ENCODE results near the gene FOSB.

DNA sequence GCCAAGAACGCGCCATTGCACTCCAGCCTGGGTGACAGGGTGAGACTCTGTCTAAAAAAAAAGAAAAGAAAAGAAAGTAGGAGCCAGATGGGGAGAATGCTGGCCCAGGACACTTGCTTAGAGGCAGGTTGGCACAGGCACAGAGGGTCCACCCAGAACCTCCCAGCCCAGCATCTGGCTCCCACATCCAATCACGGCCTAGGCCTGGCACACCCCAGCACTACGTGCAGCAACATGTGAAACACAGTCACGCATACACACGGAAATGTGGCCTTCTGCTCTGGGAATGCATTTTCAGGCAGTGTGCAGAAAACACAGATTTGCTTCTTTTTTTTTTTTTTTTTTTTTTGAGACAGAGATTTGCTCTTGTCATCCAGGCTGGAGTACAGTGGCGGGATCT lies 20.9 kb upstream of the FOSB start:
- TF ChIP-seq, protein P1, sequence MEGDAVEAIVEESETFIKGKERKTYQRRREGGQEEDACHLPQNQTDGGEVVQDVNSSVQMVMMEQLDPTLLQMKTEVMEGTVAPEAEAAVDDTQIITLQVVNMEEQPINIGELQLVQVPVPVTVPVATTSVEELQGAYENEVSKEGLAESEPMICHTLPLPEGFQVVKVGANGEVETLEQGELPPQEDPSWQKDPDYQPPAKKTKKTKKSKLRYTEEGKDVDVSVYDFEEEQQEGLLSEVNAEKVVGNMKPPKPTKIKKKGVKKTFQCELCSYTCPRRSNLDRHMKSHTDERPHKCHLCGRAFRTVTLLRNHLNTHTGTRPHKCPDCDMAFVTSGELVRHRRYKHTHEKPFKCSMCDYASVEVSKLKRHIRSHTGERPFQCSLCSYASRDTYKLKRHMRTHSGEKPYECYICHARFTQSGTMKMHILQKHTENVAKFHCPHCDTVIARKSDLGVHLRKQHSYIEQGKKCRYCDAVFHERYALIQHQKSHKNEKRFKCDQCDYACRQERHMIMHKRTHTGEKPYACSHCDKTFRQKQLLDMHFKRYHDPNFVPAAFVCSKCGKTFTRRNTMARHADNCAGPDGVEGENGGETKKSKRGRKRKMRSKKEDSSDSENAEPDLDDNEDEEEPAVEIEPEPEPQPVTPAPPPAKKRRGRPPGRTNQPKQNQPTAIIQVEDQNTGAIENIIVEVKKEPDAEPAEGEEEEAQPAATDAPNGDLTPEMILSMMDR (IDR thresholded peaks at IDR 0.05; ENCODE audit: low read depth, low read length): no peak
- no peak for TF ChIP-seq EZH2phosphoT487 (IDR thresholded peaks at IDR 0.05; ENCODE audit: low read depth)

Data from OCI-LY3 (cell line).